Eye (tissue), 1 donor: Measurements from ENCODE around the gene HYCC1.
"Not testable (repeated sequence)": the region's sequence is repeated elsewhere in the genome, so short reads cannot be mapped to it uniquely, and the experiment has no call there.

Source experiments
- DNase-seq: peaks from one replicate; pipeline ENCODE4 v3.0.0-alpha.2; 2015

Gene HYCC1

GRCh38 chr7:23013715-23014649 lies at the start of gene HYCC1:
Gene HYCC1 (minus strand): TSS chr7:23014130. CDS start chr7:22991111, 23,019 bp downstream.
- DNase-seq = peak; percentile 99

GRCh38 chr7:23062452-23062851 lies 48.5 kb upstream of the HYCC1 start:
- no peak for DNase-seq

- no peak for DNase-seq
Observed at GRCh38 chr7:23061327-23061726, 47.4 kb upstream of the HYCC1 start.

GRCh38 chr7:23058408-23059096 lies 44.6 kb upstream of the HYCC1 start:
- DNase-seq = no peak

- DNase-seq = peak; percentile 83
Observed at GRCh38 chr7:23055582-23056178, 41.8 kb upstream of the HYCC1 start.

GRCh38 chr7:23051124-23051485 lies 37.2 kb upstream of the HYCC1 start:
- DNase-seq = not testable (repeated sequence)

- DNase-seq = not testable (repeated sequence)
Observed at GRCh38 chr7:23046336-23046735, 32.4 kb upstream of the HYCC1 start.

GRCh38 chr7:23045086-23045485 lies 31.2 kb upstream of the HYCC1 start:
- not testable (repeated sequence) for DNase-seq

- DNase-seq = no peak
Observed at GRCh38 chr7:23044581-23044980, 30.7 kb upstream of the HYCC1 start.

- no peak for DNase-seq
Observed at GRCh38 chr7:23043441-23043840, 29.5 kb upstream of the HYCC1 start.

GRCh38 chr7:23039674-23040073 lies 25.7 kb upstream of the HYCC1 start:
- not testable (repeated sequence) for DNase-seq

GRCh38 chr7:23035542-23036371 lies 21.8 kb upstream of the HYCC1 start:
- not testable (repeated sequence) for DNase-seq

GRCh38 chr7:23027261-23027660 lies 13.3 kb upstream of the HYCC1 start:
- no peak for DNase-seq

- DNase-seq = no peak
Observed at GRCh38 chr7:23026164-23026563, 12.2 kb upstream of the HYCC1 start.

- DNase-seq = no peak
Observed at GRCh38 chr7:23024454-23024853, 10.5 kb upstream of the HYCC1 start.

GRCh38 chr7:23022851-23023250 lies 8.9 kb upstream of the HYCC1 start:
- DNase-seq = no peak

- DNase-seq = no peak
Observed at GRCh38 chr7:23022258-23022769, 8.4 kb upstream of the HYCC1 start.

GRCh38 chr7:23021596-23021995 lies 7.7 kb upstream of the HYCC1 start:
- DNase-seq = no peak

GRCh38 chr7:23020742-23021401 lies 6.9 kb upstream of the HYCC1 start:
- DNase-seq = no peak

- no peak for DNase-seq
Observed at GRCh38 chr7:23018750-23019149, 4.8 kb upstream of the HYCC1 start.

- DNase-seq = no peak
Observed at GRCh38 chr7:23017309-23017708, 3.4 kb upstream of the HYCC1 start.
